Tibial artery (tissue), 4 donors: ENCODE results near the gene KLHL35.

Source experiments
- DNase-seq, 2 donors: peaks; one replicate each; pipeline ENCODE4 v3.0.0-alpha.2; 2019
- H3K27ac ChIP-seq, 2 donors: fragments of 200-600 bp; sonication (generic) in 1 of 2; 1 replicate in 1 of 2; 2 replicates in 1 of 2; pipeline ENCODE4 v1.5.1; 2018 to 2019; ENCODE audit warnings: mild to moderate bottlenecking in 1 of 2
- H3K27me3 ChIP-seq, 2 donors: fragments of 200-600 bp; sonication (generic) in 1 of 2; one replicate each; pipeline versions ENCODE4 v1.5.1 to v1.6.0; 2016 to 2019
- H3K36me3 ChIP-seq, 3 donors: fragments of 200-600 bp; sonication (generic) in 2 of 3; one replicate each; pipeline ENCODE4 v1.5.1; 2016 to 2019; ENCODE audit warnings: mild to moderate bottlenecking in 2 of 3
- H3K4me1 ChIP-seq, 4 donors: fragments of 200-600 bp; sonication (generic) in 2 of 4; 1 replicate in 3 of 4; 2 replicates in 1 of 4; pipeline ENCODE4 v1.5.1; 2016 to 2019
- H3K4me3 ChIP-seq, 2 donors: fragments of 200-600 bp; sonication (generic) in 1 of 2; 1 replicate in 1 of 2; 2 replicates in 1 of 2; pipeline ENCODE4 v1.5.1; 2018 to 2019; ENCODE audit warnings: mild to moderate bottlenecking in 2 of 2
- H3K9me3 ChIP-seq, 3 donors: fragments of 200-600 bp; sonication (generic) in 1 of 3; one replicate each; pipeline ENCODE4 v1.5.1; 2016 to 2019
- intact Hi-C: fragments of 100-400 bp; cut with DNase I; formaldehyde crosslinking; loops from one replicate; pipeline ENCODE4 v1.15.0; 2023; ENCODE audit warnings: low total_unique reads
- TF ChIP-seq, protein P1 (sequence below), 2 experiments: fragments of 200-600 bp in 1 of 2; fragments of 450-650 bp in 1 of 2; IDR thresholded peaks; one replicate each; pipeline ENCODE4 v1.5.1; 2017 to 2019; ENCODE audit warnings: antibody characterized with exemption in 2 of 2, mild to moderate bottlenecking in 1 of 2, moderate library complexity in 1 of 2

Gene KLHL35, protein sequence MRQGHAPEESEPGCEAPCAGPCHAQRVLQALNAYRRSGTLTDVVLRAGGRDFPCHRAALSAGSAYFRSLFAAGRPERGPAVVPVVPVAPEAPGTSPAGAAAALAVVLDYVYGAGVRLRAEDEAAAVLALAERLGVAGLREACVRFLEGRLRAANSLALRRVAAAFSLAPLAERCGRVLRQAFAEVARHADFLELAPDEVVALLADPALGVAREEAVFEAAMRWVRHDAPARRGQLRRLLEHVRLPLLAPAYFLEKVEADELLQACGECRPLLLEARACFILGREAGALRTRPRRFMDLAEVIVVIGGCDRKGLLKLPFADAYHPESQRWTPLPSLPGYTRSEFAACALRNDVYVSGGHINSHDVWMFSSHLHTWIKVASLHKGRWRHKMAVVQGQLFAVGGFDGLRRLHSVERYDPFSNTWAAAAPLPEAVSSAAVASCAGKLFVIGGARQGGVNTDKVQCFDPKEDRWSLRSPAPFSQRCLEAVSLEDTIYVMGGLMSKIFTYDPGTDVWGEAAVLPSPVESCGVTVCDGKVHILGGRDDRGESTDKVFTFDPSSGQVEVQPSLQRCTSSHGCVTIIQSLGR

DNA sequence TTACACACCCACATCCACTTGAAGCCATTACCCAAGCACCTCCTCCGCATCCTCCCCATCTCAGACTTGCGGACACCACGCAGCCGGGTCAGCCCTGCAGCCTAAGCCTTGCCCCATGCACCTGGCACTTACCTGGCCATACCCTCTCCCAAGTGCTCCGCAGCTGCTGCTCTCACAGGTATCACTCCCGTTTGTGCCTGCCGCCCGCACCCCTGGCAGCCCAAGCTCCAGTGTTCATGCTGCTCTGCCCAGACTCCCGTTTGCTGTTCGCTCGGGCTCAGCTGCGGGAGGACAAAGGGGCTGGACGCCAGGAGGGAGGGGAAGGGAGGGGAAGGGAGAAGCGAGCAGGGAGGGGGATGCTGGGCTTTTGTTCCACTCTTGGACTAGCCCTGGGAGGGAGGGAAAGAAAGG, at the start of gene KLHL35:
TSS of gene KLHL35 (minus strand) at position 293 of the 411 bp plus-strand sequence. CDS start 2,574 bp downstream, outside the sequence.
- intact Hi-C loops = no loop called here
- no peak for DNase-seq
- TF ChIP-seq, protein P1, sequence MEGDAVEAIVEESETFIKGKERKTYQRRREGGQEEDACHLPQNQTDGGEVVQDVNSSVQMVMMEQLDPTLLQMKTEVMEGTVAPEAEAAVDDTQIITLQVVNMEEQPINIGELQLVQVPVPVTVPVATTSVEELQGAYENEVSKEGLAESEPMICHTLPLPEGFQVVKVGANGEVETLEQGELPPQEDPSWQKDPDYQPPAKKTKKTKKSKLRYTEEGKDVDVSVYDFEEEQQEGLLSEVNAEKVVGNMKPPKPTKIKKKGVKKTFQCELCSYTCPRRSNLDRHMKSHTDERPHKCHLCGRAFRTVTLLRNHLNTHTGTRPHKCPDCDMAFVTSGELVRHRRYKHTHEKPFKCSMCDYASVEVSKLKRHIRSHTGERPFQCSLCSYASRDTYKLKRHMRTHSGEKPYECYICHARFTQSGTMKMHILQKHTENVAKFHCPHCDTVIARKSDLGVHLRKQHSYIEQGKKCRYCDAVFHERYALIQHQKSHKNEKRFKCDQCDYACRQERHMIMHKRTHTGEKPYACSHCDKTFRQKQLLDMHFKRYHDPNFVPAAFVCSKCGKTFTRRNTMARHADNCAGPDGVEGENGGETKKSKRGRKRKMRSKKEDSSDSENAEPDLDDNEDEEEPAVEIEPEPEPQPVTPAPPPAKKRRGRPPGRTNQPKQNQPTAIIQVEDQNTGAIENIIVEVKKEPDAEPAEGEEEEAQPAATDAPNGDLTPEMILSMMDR (IDR thresholded peaks at IDR 0.05) = no peak
- Histone ChIP-seq H3K4me1 (peaks cover 0 to 25% (median 15%) of the 10 kb centered on the region in 4 donors), H3K9me3 (peaks cover 0 to 7% (median 0%) of the 10 kb centered on the region in 3 donors), H3K36me3 (peaks cover 0 to 8% (median 0%) of the 10 kb centered on the region in 3 donors), H3K27ac (no peak within 1 kb of the TSS), H3K4me3 (no peak within 1 kb of the TSS), H3K27me3 (peaks cover 0 to 10% of the 10 kb centered on the region in 2 donors)

DNA sequence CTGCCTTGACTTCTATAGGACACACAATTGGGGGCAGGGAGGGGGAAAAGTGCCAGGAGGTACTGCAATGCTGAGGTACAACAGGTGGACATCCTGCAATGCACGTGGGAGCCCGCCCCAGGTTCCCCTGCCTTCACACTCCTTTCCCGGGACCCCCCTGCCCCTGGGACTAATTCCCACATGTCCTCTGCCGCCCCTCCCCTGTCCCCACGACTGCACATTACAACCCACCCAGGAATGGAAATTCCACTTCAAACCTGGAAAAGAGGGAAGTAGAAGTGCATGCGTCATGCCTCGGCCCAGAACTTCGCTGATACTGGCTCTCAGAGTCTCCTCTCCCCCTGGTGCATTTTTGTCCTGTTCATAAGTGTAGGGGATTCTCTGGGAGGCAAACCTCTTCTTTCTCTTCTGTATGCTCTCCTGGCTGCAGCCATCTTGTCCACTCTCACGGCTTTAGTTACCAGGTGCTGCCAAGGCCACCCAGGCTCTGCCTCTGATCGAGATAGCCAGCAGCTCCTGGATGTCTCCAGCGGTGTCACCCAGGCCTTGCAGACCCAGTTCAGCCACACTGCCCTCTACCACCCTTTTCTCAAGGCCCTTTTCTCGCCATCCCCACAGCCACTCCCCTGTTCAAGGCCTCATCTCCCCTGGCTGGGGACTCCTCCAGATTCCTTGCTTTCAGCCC, 49.1 kb upstream of the KLHL35 start:
- H3K27me3 ChIP-seq = no peaks in the 10 kb centered on the region
- no peaks in the 10 kb centered on the region for H3K9me3 ChIP-seq
- no peak overlapping the region for H3K4me3 ChIP-seq
- intact Hi-C loops = no loop called here
- no peak for DNase-seq
- H3K27ac ChIP-seq = no peak overlapping the region
- TF ChIP-seq, protein P1 (IDR thresholded peaks at IDR 0.05) = no peak
- H3K36me3 ChIP-seq = no peaks in the 10 kb centered on the region
- peaks cover 0 to under 1% (median 0%) of the 10 kb centered on the region in 4 donors for H3K4me1 ChIP-seq

DNA sequence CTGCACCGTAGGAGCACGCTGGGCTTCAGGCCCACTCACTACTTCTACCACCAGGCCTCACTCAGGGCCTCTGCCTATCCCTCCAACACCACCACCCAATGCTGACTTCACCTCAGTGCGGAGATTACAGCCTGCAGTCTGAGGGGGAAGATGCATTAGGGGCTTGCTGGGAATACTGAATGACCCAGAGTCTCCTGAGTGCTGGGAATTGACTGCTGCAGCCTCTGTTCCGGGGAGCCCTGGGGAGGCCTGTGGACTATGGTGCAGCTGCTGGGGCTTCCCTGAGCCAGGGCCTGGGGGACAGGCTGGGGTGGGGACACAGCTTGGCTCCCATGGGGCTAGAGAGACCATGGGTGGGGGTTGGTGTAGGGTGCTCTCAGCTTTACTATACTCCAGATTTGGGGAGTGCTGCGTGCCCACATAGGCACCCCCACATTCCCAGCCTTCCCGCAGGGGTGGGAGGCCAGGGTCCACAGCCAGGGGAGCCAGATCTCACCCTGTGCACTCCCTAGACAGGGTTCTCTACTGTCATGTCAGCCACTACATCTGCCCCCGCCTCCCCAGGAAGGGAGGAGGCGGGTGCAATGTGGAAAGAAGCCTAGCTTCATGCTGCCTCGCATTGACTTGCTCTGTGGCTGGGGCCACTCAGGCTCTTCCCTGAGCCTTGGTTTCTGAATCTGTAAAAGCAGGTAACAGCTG, 48.4 kb upstream of the KLHL35 start:
- Histone ChIP-seq H3K27ac (no peak overlapping the region), H3K27me3 (no peaks in the 10 kb centered on the region), H3K4me3 (no peak overlapping the region), H3K36me3 (no peaks in the 10 kb centered on the region), H3K4me1 (peaks cover 0 to 7% (median 0%) of the 10 kb centered on the region in 4 donors), H3K9me3 (no peaks in the 10 kb centered on the region)
- intact Hi-C loops = no loop called here
- TF ChIP-seq, protein P1 (IDR thresholded peaks at IDR 0.05) = no peak
- DNase-seq = no peak

DNA sequence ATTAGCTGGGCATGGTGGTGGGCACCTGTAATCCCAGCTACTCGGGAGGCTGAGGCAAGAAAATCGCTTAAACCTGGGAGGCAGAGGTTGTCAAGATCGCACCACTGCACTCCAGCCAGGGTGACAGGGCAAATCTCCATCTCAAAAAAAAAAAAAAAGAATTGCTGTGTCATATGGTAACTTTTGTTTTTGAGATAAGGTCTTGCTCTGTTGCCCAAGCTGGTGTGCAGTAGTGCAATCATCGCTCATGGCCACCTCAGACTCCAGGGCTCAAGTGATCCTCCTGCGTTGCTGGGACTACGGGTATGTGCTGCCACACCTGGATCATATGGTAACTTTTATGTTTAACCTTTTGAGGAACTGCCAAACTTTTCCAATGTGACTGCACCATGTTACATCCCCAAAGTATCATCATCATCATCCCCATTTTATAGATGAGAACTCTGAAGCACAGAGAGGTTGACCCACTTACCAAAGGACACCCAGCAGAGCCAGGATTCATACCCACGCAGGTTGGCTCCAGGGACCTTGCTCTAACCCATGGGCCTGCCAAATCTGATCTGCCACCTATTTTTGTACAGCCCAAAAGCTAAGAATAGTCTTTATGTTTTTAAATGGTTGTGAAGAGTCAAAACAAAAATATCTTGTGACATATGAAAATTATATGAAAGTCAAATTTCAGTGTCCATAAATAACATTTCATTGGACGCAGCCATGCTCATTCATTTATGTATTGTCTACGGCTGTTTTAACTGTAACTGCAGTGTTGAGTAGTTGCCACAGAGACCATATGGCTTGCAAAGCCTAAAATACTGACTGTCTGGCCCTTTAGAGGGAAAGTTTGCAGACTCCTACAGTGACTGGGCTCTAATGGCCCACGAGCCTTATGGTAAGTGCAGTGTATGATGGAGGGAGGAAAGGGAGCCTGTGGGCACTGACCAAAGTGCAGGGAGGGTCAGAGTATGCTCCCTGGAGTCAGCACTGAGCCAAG, 47.5 kb upstream of the KLHL35 start:
- intact Hi-C loops = no loop called here
- no peak for DNase-seq
- Histone ChIP-seq H3K27me3 (no peaks in the 10 kb centered on the region), H3K36me3 (no peaks in the 10 kb centered on the region), H3K4me1 (peaks cover 0 to 16% (median 2%) of the 10 kb centered on the region in 4 donors), H3K4me3 (no peak overlapping the region), H3K27ac (no peak overlapping the region), H3K9me3 (no peaks in the 10 kb centered on the region)
- TF ChIP-seq, protein P1 (IDR thresholded peaks at IDR 0.05) = no peak
